Neuronal stem cell (in vitro differentiated cells): ENCODE data around the gene RAB15.

Source experiments
- DNase-seq: peaks from one replicate; pipeline ENCODE4 v3.0.0-alpha.2; 2013; ENCODE audit warnings: low spot score
- H2AFZ ChIP-seq: one replicate; pipeline ENCODE4 v1.6.1; 2013; ENCODE audit warnings: mild to moderate bottlenecking, low read length, inconsistent platforms
- H2AK5ac ChIP-seq: 2 replicates; pipeline ENCODE4 v1.6.1; 2013; ENCODE audit warnings: low read depth, mild to moderate bottlenecking, inconsistent platforms, low read length, moderate library complexity, mixed read lengths
- H2BK120ac ChIP-seq: 2 replicates; pipeline ENCODE4 v1.6.1; 2013; ENCODE audit warnings: low read depth, mild to moderate bottlenecking, inconsistent platforms, low read length, moderate library complexity, mixed read lengths
- H2BK12ac ChIP-seq: one replicate; pipeline ENCODE4 v1.6.1; 2013; ENCODE audit warnings: low read length, inconsistent platforms
- H2BK15ac ChIP-seq: 2 replicates; pipeline ENCODE4 v1.6.1; 2013; ENCODE audit warnings: mild to moderate bottlenecking, low read length, inconsistent platforms, mixed read lengths
- H2BK5ac ChIP-seq: one replicate; pipeline ENCODE4 v1.6.1; 2013; ENCODE audit warnings: inconsistent platforms, mild to moderate bottlenecking, low read length, moderate library complexity
- H3K14ac ChIP-seq: one replicate; pipeline ENCODE4 v1.6.1; 2013; ENCODE audit warnings: low read length, inconsistent platforms
- H3K18ac ChIP-seq: 2 replicates; pipeline ENCODE4 v1.6.1; 2013; ENCODE audit warnings: low read length, inconsistent platforms
- H3K23ac ChIP-seq: 2 replicates; pipeline ENCODE4 v1.6.1; 2013; ENCODE audit warnings: low read depth, mild to moderate bottlenecking, mixed read lengths, low read length, inconsistent platforms; ENCODE audit not compliant: poor library complexity
- H3K27ac ChIP-seq: replicated peaks from 3 replicates; pipeline ENCODE4 v1.5.1; 2013; ENCODE audit warnings: low read length, inconsistent platforms
- H3K27me3 ChIP-seq, 3 experiments: 2 replicates each; pipeline ENCODE4 v1.6.1; 2013; ENCODE audit warnings: low read length in 3 of 3, mild to moderate bottlenecking in 2 of 3, inconsistent platforms in 1 of 3, low read depth in 1 of 3, mixed read lengths in 1 of 3, moderate library complexity in 1 of 3; ENCODE audit not compliant: control insufficient read depth in 3 of 3, insufficient read depth in 3 of 3
- H3K36me3 ChIP-seq, 2 donors: replicated peaks in 1 of 2; 2 replicates each; pipeline ENCODE4 v1.6.1; 2013; ENCODE audit warnings: low read length in 2 of 2; ENCODE audit not compliant: control insufficient read depth in 2 of 2, insufficient read depth in 2 of 2
- H3K4ac ChIP-seq: 2 replicates; pipeline ENCODE4 v1.6.1; 2013; ENCODE audit warnings: inconsistent platforms, mild to moderate bottlenecking, low read length, moderate library complexity
- H3K4me1 ChIP-seq, 2 donors: 1 replicate in 1 of 2; 2 replicates in 1 of 2; pipeline ENCODE4 v1.6.1; 2013; ENCODE audit warnings: low read length in 2 of 2, low read depth in 1 of 2; ENCODE audit not compliant: control insufficient read depth in 2 of 2, insufficient read depth in 1 of 2
- H3K4me2 ChIP-seq: one replicate; pipeline ENCODE4 v1.6.1; 2013; ENCODE audit warnings: mild to moderate bottlenecking, low read length, inconsistent platforms; ENCODE audit not compliant: insufficient read depth, poor library complexity, severe bottlenecking
- H3K4me3 ChIP-seq, 2 donors: 2 replicates each; pipeline ENCODE4 v1.5.1; 2013; ENCODE audit warnings: low read length in 2 of 2, mild to moderate bottlenecking in 2 of 2, inconsistent platforms in 1 of 2, moderate library complexity in 1 of 2
- H3K79me1 ChIP-seq: one replicate; pipeline ENCODE4 v1.6.1; 2013; ENCODE audit warnings: low read depth, mild to moderate bottlenecking, inconsistent platforms, low read length, moderate library complexity
- H3K9ac ChIP-seq: one replicate; pipeline ENCODE4 v1.6.1; 2013; ENCODE audit warnings: mild to moderate bottlenecking, low read depth, low read length, inconsistent platforms; ENCODE audit not compliant: poor library complexity
- H3K9me3 ChIP-seq, 2 donors: replicated peaks in 1 of 2; 2 replicates each; pipeline versions ENCODE3 to v1.6.1; 2013; ENCODE audit warnings: low read length in 2 of 2, mild to moderate bottlenecking in 2 of 2, inconsistent platforms in 1 of 2, low read depth in 1 of 2, mixed read lengths in 1 of 2, moderate library complexity in 1 of 2; ENCODE audit not compliant: control insufficient read depth in 2 of 2, insufficient read depth in 1 of 2
- H4K8ac ChIP-seq: one replicate; pipeline ENCODE4 v1.6.1; 2013; ENCODE audit warnings: low read depth, mild to moderate bottlenecking, inconsistent platforms, low read length, moderate library complexity
- H4K91ac ChIP-seq: one replicate; pipeline ENCODE4 v1.6.1; 2013; ENCODE audit warnings: low read length, low read depth, mild to moderate bottlenecking, inconsistent platforms; ENCODE audit not compliant: poor library complexity
- WGBS, 2 donors: extraction: QIAGEN DNeasy Blood & Tissue Kit; methylation state at CpG; one replicate each; pipeline ENCODE4 v1.1.7; 2013; ENCODE audit warnings: missing lambda C conversion rate in 2 of 2, mixed read lengths in 1 of 2; ENCODE audit not compliant: insufficient read length in 2 of 2, insufficient replicate concordance in 1 of 2; ENCODE audit errors: extremely low coverage in 2 of 2; 5-methylcytosine and 5-hydroxymethylcytosine counted together

RAB15 gene

GRCh38 chr14:64942531-64943111, 29.5 kb downstream of the RAB15 start, which contains the start of gene GPX2:
Gene GPX2, minus strand, starts transcription at chr14:64942745. Its CDS starts 19 bp downstream, at chr14:64942726.
- no peak within 1 kb of the TSS for H3K14ac ChIP-seq
- no peak within 1 kb of the TSS for H3K27ac ChIP-seq
- H2BK15ac ChIP-seq, result no peak within 1 kb of the TSS
- no peak within 1 kb of the TSS for H2BK12ac ChIP-seq
- H2BK5ac ChIP-seq, result no peak within 1 kb of the TSS
- no peak within 1 kb of the TSS for H2BK120ac ChIP-seq
- WGBS, 2 donors, result no CpG with 5 or more reads among the region's 13 CpGs
- no peaks in the 10 kb centered on the region for H3K9me3 ChIP-seq
- no peak within 1 kb of the TSS for H4K91ac ChIP-seq
- no peak for DNase-seq
- H3K9ac ChIP-seq, result no peak within 1 kb of the TSS
- H3K36me3 ChIP-seq, result peaks cover 5 to 50% of the 10 kb centered on the region in 2 donors
- no peak within 1 kb of the TSS for H2AFZ ChIP-seq
- H3K4me2 ChIP-seq, result no peak within 1 kb of the TSS
- H3K79me1 ChIP-seq, result no peaks in the 10 kb centered on the region
- H3K23ac ChIP-seq, result no peak within 1 kb of the TSS
- H4K8ac ChIP-seq, result no peak within 1 kb of the TSS
- H3K18ac ChIP-seq, result no peak within 1 kb of the TSS
- H3K4ac ChIP-seq, result no peak within 1 kb of the TSS
- H2AK5ac ChIP-seq, result no peak within 1 kb of the TSS
- peaks cover 0 to 1% of the 10 kb centered on the region in 2 donors for H3K4me1 ChIP-seq
- H3K4me3 ChIP-seq, result no peak within 1 kb of the TSS
- H3K27me3 ChIP-seq, result no peaks in the 10 kb centered on the region

- no peak overlapping the region for H2AFZ ChIP-seq
- H3K23ac ChIP-seq, result no peak overlapping the region
- no peaks in the 10 kb centered on the region for H3K9me3 ChIP-seq
- peaks cover 0 to 1% of the 10 kb centered on the region in 2 donors for H3K4me1 ChIP-seq
- H3K4me2 ChIP-seq, result no peak overlapping the region
- H2BK15ac ChIP-seq, result no peak overlapping the region
- H4K91ac ChIP-seq, result no peak overlapping the region
- no peaks in the 10 kb centered on the region for H3K79me1 ChIP-seq
- no peak overlapping the region for H2BK120ac ChIP-seq
- no peak overlapping the region for H2BK12ac ChIP-seq
- H3K27me3 ChIP-seq, result no peaks in the 10 kb centered on the region
- H3K27ac ChIP-seq, result no peak overlapping the region
- H3K36me3 ChIP-seq, result peaks cover 5 to 37% of the 10 kb centered on the region in 2 donors
- no peak overlapping the region for H3K14ac ChIP-seq
- no CpG with 5 or more reads among the region's 3 CpGs for WGBS, 2 donors
- no peak for DNase-seq
- no peak overlapping the region for H3K4me3 ChIP-seq
- H3K4ac ChIP-seq, result no peak overlapping the region
- no peak overlapping the region for H3K9ac ChIP-seq
- no peak overlapping the region for H2BK5ac ChIP-seq
- no peak overlapping the region for H3K18ac ChIP-seq
- no peak overlapping the region for H4K8ac ChIP-seq
- H2AK5ac ChIP-seq, result no peak overlapping the region
These were observed 31.7 kb downstream of the RAB15 start for GRCh38 chr14:64940336-64940910.

- H3K18ac ChIP-seq, result no peak overlapping the region
- H2AK5ac ChIP-seq, result no peak overlapping the region
- no peak overlapping the region for H2BK12ac ChIP-seq
- no peak overlapping the region for H3K27ac ChIP-seq
- WGBS, 2 donors, result no CpG with 5 or more reads among the region's 3 CpGs
- H2BK120ac ChIP-seq, result no peak overlapping the region
- H3K27me3 ChIP-seq, result no peaks in the 10 kb centered on the region
- no peak overlapping the region for H3K23ac ChIP-seq
- H3K79me1 ChIP-seq, result no peaks in the 10 kb centered on the region
- no peaks in the 10 kb centered on the region for H3K9me3 ChIP-seq
- H3K4me2 ChIP-seq, result no peak overlapping the region
- no peak overlapping the region for H2BK5ac ChIP-seq
- H2BK15ac ChIP-seq, result no peak overlapping the region
- no peak overlapping the region for H3K9ac ChIP-seq
- H4K91ac ChIP-seq, result no peak overlapping the region
- H2AFZ ChIP-seq, result no peak overlapping the region
- no peak overlapping the region for H3K4me3 ChIP-seq
- peaks cover 5 to 35% of the 10 kb centered on the region in 2 donors for H3K36me3 ChIP-seq
- H3K4me1 ChIP-seq, result peaks cover 0 to 1% of the 10 kb centered on the region in 2 donors
- H3K4ac ChIP-seq, result no peak overlapping the region
- no peak overlapping the region for H3K14ac ChIP-seq
- no peak for DNase-seq
- H4K8ac ChIP-seq, result no peak overlapping the region
These were observed 32.3 kb downstream of the RAB15 start for GRCh38 chr14:64939817-64940190.

GRCh38 chr14:64938972-64939816, 32.9 kb downstream of the RAB15 start:
- Histone ChIP-seq H3K4me1 (peaks cover 0 to 1% of the 10 kb centered on the region in 2 donors), H3K27me3 (no peaks in the 10 kb centered on the region), H3K23ac (no peak overlapping the region), H3K4me3 (no peak overlapping the region), H3K4me2 (no peak overlapping the region), H2BK15ac (no peak overlapping the region), H3K9me3 (no peaks in the 10 kb centered on the region), H3K36me3 (peaks cover 5 to 39% of the 10 kb centered on the region in 2 donors), H4K91ac (no peak overlapping the region), H3K79me1 (no peaks in the 10 kb centered on the region), H2AFZ (no peak overlapping the region), H3K4ac (no peak overlapping the region), H3K27ac (no peak overlapping the region), H2BK12ac (no peak overlapping the region), H2AK5ac (no peak overlapping the region), H2BK5ac (no peak overlapping the region), H4K8ac (no peak overlapping the region), H3K9ac (no peak overlapping the region), H3K18ac (no peak overlapping the region), H3K14ac (no peak overlapping the region), H2BK120ac (no peak overlapping the region)
- WGBS, 2 donors, result no CpG with 5 or more reads among the region's 17 CpGs
- DNase-seq, result no peak
